ENCODE data around the gene P2RX2. TPM values are rescaled to one million over a fixed set of nuclear protein-coding genes. Genes with fewer than 3 reads are reported as not detected.

Gene P2RX2
- polyA plus RNA-seq, 2 of the 4 experiments (the other 2 are of a cell fraction) = not detected

GRCh38 chr12:132648616-132649225, 30.1 kb downstream of the P2RX2 start:
- FAIRE-seq (no peak), DNase-seq (ENCODE audit: low read depth in 1 of 2, low spot score in 1 of 2) (no peak), ATAC-seq (peak in 1 of 2 experiments; percentile 43; a peak in 3 of 6 replicates)
- Histone ChIP-seq H3K9me3 (no peaks in the 10 kb centered on the region), H3K27ac (no peak overlapping the region), H3K4me2 (no peak overlapping the region), H3K4me1 (no peaks in the 10 kb centered on the region), H3K4me3 (no peak overlapping the region)
- ChIA-PET CTCF (interaction anchor here (0.5 to 5.2 kb wide), 6 partner anchors 10 to 495 kb away, joined by 3 to 33 read pairs (median 4); no protein-coding TSS in a partner anchor), POLR2A (no interaction called here)
- 92% methylated on average over 22 of the region's 24 CpGs for WGBS (ENCODE audit: missing lambda C conversion rate)
- no peak for TF ChIP-seq TFCP2L1 (CRISPR knock-in tag; IDR thresholded peaks at IDR 0.05)
- no peak for TF ChIP-seq BHLHE40 (IDR thresholded peaks at IDR 0.05; ENCODE audit: low read depth, low read length)
- TF ChIP-seq HOXB5 (CRISPR knock-in tag; IDR thresholded peaks at IDR 0.05) = no peak
- TF ChIP-seq, protein P1, sequence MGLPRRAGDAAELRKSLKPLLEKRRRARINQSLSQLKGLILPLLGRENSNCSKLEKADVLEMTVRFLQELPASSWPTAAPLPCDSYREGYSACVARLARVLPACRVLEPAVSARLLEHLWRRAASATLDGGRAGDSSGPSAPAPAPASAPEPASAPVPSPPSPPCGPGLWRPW (IDR thresholded peaks at IDR 0.05) = no peak
- no peak for TF ChIP-seq EHMT2 (IDR thresholded peaks at IDR 0.05; ENCODE audit: low read depth)
- no peak for TF ChIP-seq MAZ (IDR thresholded peaks at IDR 0.05; ENCODE audit: borderline replicate concordance, low read depth, low read length)

DNA sequence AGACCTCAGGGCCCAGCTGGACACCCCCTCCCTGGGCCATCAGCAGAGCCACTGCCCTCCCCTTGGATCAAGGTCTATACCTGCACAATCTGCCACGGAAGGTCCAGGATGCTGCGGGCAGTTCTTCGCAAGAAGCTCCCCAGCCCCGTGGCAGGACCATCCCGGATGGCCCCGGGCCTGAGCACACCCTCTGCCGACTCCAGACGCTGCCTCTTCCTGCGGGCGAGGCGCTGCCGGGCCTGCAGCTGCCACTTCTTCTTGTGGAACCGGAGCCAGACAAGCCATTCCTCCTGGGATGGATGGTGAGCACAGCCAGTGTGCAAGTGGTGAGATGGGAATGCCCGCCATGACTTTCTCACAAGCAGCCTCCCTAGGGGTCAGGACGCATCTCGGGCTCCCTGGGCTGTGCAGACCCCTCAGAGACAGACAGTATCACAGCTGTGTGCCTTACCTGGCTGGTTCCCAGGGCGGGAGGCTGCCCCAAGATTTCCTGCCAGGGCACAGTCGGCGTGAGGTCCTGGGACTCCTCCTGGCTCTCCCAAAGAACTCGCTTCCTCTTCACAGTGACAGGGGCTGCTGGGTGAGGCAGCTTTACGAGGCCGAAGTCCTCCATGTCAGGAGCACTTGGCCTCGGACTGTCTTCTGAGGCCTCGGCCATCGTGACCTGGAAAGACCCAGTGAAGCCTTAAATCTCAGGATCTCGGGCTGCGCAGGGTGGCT, 30.8 kb downstream of the P2RX2 start:
- FAIRE-seq (no peak), ATAC-seq (peak in 1 of 2 experiments; percentile 17; a peak in 4 of 6 replicates), DNase-seq (ENCODE audit: low read depth in 1 of 2, low spot score in 1 of 2) (no peak)
- no peak overlapping the region for H3K4me3 ChIP-seq
- ChIA-PET CTCF (interaction anchor here (0.5 to 5.2 kb wide), 6 partner anchors 11 to 496 kb away, joined by 3 to 33 read pairs (median 4); no protein-coding TSS in a partner anchor), POLR2A (no interaction called here)
- no peaks in the 10 kb centered on the region for H3K9me3 ChIP-seq
- H3K4me1 ChIP-seq = no peaks in the 10 kb centered on the region
- TF ChIP-seq TFCP2L1 (CRISPR knock-in tag; IDR thresholded peaks at IDR 0.05) (no peak), NPAS2 (CRISPR knock-in tag; IDR thresholded peaks at IDR 0.05; ENCODE audit: borderline replicate concordance) (no peak), CEBPB (IDR thresholded peaks at IDR 0.05) (no peak), BHLHE40 (IDR thresholded peaks at IDR 0.05; ENCODE audit: low read depth, low read length) (no peak), RFX5 (IDR thresholded peaks at IDR 0.05) (no peak), ZSCAN20 (CRISPR knock-in tag; IDR thresholded peaks at IDR 0.05) (no peak), EHMT2 (IDR thresholded peaks at IDR 0.05; ENCODE audit: low read depth) (no peak), ZNF302 (CRISPR knock-in tag; IDR thresholded peaks at IDR 0.05) (no peak), FOSL2 (IDR thresholded peaks at IDR 0.05) (no peak), FOSL2 (CRISPR knock-in tag; IDR thresholded peaks at IDR 0.05) (no peak), RCOR1 (IDR thresholded peaks at IDR 0.05; ENCODE audit: low read depth, low read length) (no peak), HOXB13 (CRISPR knock-in tag; IDR thresholded peaks at IDR 0.05; ENCODE audit: low read depth) (no peak), CTCF (IDR thresholded peaks at IDR 0.05) (no peak), POLR2A (IDR thresholded peaks at IDR 0.05; ENCODE audit: low read length) (no peak), ZFP36 (IDR thresholded peaks at IDR 0.05; ENCODE audit: borderline replicate concordance, partially characterized antibody) (no peak), SREBF2 (IDR thresholded peaks at IDR 0.05) (no peak), ESRRA (IDR thresholded peaks at IDR 0.05; ENCODE audit: borderline replicate concordance, low read length) (no peak), CBX2 (IDR thresholded peaks at IDR 0.05; ENCODE audit: borderline replicate concordance, low read depth) (no peak), MAZ (IDR thresholded peaks at IDR 0.05; ENCODE audit: borderline replicate concordance, low read depth, low read length) (no peak)
- TF ChIP-seq, protein P2, sequence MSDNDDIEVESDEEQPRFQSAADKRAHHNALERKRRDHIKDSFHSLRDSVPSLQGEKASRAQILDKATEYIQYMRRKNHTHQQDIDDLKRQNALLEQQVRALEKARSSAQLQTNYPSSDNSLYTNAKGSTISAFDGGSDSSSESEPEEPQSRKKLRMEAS (IDR thresholded peaks at IDR 0.05) = no peak
- TF ChIP-seq, protein P1 (IDR thresholded peaks at IDR 0.05) = no peak
- WGBS (ENCODE audit: missing lambda C conversion rate) = 94% methylated on average over 20 of the region's 27 CpGs
- no peak overlapping the region for H3K4me2 ChIP-seq
- H3K27ac ChIP-seq = no peak overlapping the region

Data from A549 (cell line).